ENCODE measurements around the gene PDE11A.

- no peak for TF ChIP-seq POLR2A (IDR thresholded peaks at IDR 0.05)
- TF ChIP-seq CTCF (IDR thresholded peaks at IDR 0.05 in 8 of 11, conservative IDR thresholded peaks at IDR 0.05 in 3 of 11) = no peak
- TF ChIP-seq POLR2AphosphoS5 (IDR thresholded peaks at IDR 0.05) = no peak
Observed at GRCh38 chr2:177631680-177632079, 440.9 kb downstream of the PDE11A start.
